Sigmoid colon (tissue), 7 donors: ENCODE measurements around the gene ELMOD3. TPM values are rescaled to one million over a fixed set of nuclear protein-coding genes. Genes with fewer than 3 reads are reported as not detected.

ENCODE experiments used
- DNase-seq: peaks from one replicate; pipeline ENCODE4 v3.0.0-alpha.2; 2019
- H3K27ac ChIP-seq, 4 donors: fragments of 200-600 bp; sonication (generic); one replicate each; pipeline ENCODE4 v1.5.1; 2016 to 2019; ENCODE audit warnings: mild to moderate bottlenecking in 1 of 4
- H3K27me3 ChIP-seq, 3 donors: fragments of 200-600 bp; sonication (generic); one replicate each; pipeline ENCODE4 v1.5.1; 2019; ENCODE audit warnings: mild to moderate bottlenecking in 1 of 3
- H3K36me3 ChIP-seq, 4 donors: fragments of 200-600 bp; sonication (generic); one replicate each; pipeline ENCODE4 v1.5.1; 2016 to 2019
- H3K4me1 ChIP-seq, 4 donors: fragments of 200-600 bp; sonication (generic); one replicate each; pipeline ENCODE4 v1.5.1; 2017 to 2019
- H3K4me3 ChIP-seq, 4 donors: fragments of 200-600 bp; sonication (generic); one replicate each; pipeline ENCODE4 v1.5.1; 2017 to 2019; ENCODE audit warnings: mild to moderate bottlenecking in 2 of 4, moderate library complexity in 1 of 4
- H3K9me3 ChIP-seq, 4 donors: fragments of 200-600 bp in 3 of 4; sonication (generic) in 3 of 4; one replicate each; pipeline versions ENCODE4 v1.5.1 to v1.6.1; 2013 to 2019
- CTCF ChIP-seq, 4 experiments: fragments of 450-650 bp in 3 of 4; fragments of 200-600 bp in 1 of 4; IDR thresholded peaks; one replicate each; pipeline ENCODE4 v1.5.1; 2016 to 2019; ENCODE audit warnings: antibody characterized with exemption in 4 of 4, mild to moderate bottlenecking in 3 of 4, moderate library complexity in 2 of 4
- EP300 ChIP-seq, 4 donors: sonication (generic); formaldehyde crosslinking; IDR thresholded peaks; one replicate each; pipeline ENCODE4 v1.6.1; 2017; ENCODE audit warnings: antibody characterized with exemption in 4 of 4
- POLR2A ChIP-seq, 2 donors: fragments of 450-650 bp; IDR thresholded peaks; one replicate each; pipeline ENCODE4 v1.6.1; 2016; ENCODE audit warnings: antibody characterized with exemption in 2 of 2, mild to moderate bottlenecking in 2 of 2, moderate library complexity in 2 of 2
- POLR2AphosphoS5 ChIP-seq, 4 donors: sonication (generic); formaldehyde crosslinking; IDR thresholded peaks; one replicate each; pipeline ENCODE4 v1.6.1; 2017; ENCODE audit warnings: antibody characterized with exemption in 4 of 4
- WGBS, 2 donors: extraction: QIAGEN DNeasy Blood & Tissue Kit; methylation state at CpG; one replicate each; pipeline ENCODE4 v1.1.7; 2013; 5-methylcytosine and 5-hydroxymethylcytosine counted together
- intact Hi-C: fragments of 100-400 bp; cut with DNase I; formaldehyde crosslinking; loops from one replicate; pipeline ENCODE4 v1.15.1; 2023
- polyA plus RNA-seq, 3 donors: library from polyadenylated mRNA; stranded (reverse); fragments of 200-250 nt; gene quantifications; one replicate each; pipeline ENCODE4 v1.2.3, GENCODE V29; 2013
- total RNA-seq, 4 donors: library from RNA; depleted of rRNA; stranded (reverse); fragments of >200 nt; gene quantifications; one replicate each; pipeline ENCODE4 v1.1.0, GENCODE V29; 2016
- donor health status: healthy with polysubstance abuse.
- donor health status: Bipolar disorder and iron deficiency.
- donor health status: healthy.

The ELMOD3 gene
- total and polyA plus RNA-seq, 7 donors = 11.6 to 26.3 (median 19.7) TPM

GRCh38 chr2:85425588-85425987, 71.0 kb downstream of the ELMOD3 start:
- Histone ChIP-seq H3K4me1 (peaks cover 0 to 10% (median 8%) of the 10 kb centered on the region in 4 donors), H3K36me3 (no peaks in the 10 kb centered on the region)
- WGBS, 2 donors = 94% methylated on average over 3 of the region's 3 CpGs

DNA sequence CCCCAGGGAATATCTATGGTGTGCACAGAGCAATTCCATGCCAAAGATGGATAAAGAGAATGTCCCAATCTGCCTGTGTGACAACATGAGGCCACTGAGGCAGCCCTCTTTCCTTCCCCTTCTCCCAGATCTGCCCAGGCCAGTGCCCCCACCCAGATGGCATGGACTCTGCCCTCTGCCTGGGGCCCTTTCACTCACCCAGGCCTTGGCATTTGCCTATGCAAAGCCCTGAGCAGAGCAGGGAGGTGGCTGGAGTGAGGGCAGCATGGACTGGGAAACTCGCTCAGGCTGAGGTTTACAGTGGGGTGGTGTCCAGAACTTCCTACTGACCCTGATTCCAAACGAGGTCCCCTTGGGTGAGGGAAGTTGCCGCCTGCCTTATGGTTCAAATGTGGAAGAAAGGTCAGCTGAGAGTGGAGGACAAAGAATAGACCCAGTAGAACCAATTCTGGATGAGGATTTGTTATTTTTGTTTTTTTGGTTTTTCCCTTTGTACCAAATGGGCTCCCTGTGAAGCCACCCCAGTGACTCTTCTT, 72.8 kb downstream of the ELMOD3 start:
- 28 to 63% methylated on average over 3 of the region's 3 CpGs for WGBS, 2 donors
- Histone ChIP-seq H3K27ac (no peak overlapping the region), H3K36me3 (no peaks in the 10 kb centered on the region), H3K4me1 (no peaks in the 10 kb centered on the region), H3K4me3 (no peak overlapping the region), H3K27me3 (no peaks in the 10 kb centered on the region), H3K9me3 (no peaks in the 10 kb centered on the region)
- DNase-seq = no peak
- intact Hi-C loops = no loop called here
- TF ChIP-seq POLR2AphosphoS5 (IDR thresholded peaks at IDR 0.05) (no peak), POLR2A (IDR thresholded peaks at IDR 0.05) (no peak), EP300 (IDR thresholded peaks at IDR 0.05) (no peak), CTCF (IDR thresholded peaks at IDR 0.05) (no peak)

More at GRCh38 chr2:85425588-85425987, 71.0 kb downstream of the ELMOD3 start:
- H3K9me3 ChIP-seq = no peaks in the 10 kb centered on the region
- H3K4me3 ChIP-seq = no peak overlapping the region
- no peaks in the 10 kb centered on the region for H3K27me3 ChIP-seq
- intact Hi-C loops = no loop called here
- no peak for DNase-seq
- no peak for TF ChIP-seq POLR2AphosphoS5 (IDR thresholded peaks at IDR 0.05)
- no peak for TF ChIP-seq CTCF (IDR thresholded peaks at IDR 0.05)
- TF ChIP-seq EP300 (IDR thresholded peaks at IDR 0.05) = no peak
- TF ChIP-seq POLR2A (IDR thresholded peaks at IDR 0.05) = no peak
- H3K27ac ChIP-seq = no peak overlapping the region

GRCh38 chr2:85428343-85428881, 73.8 kb downstream of the ELMOD3 start:
- TF ChIP-seq CTCF (IDR thresholded peaks at IDR 0.05) = no peak
- no peak for TF ChIP-seq EP300 (IDR thresholded peaks at IDR 0.05)
- no peak for TF ChIP-seq POLR2A (IDR thresholded peaks at IDR 0.05)
- no peak for TF ChIP-seq POLR2AphosphoS5 (IDR thresholded peaks at IDR 0.05)
- intact Hi-C loops = no loop called here
- Histone ChIP-seq H3K27me3 (no peaks in the 10 kb centered on the region), H3K4me3 (no peak overlapping the region), H3K4me1 (peaks cover 0 to 8% (median 6%) of the 10 kb centered on the region in 4 donors), H3K27ac (no peak overlapping the region), H3K9me3 (no peaks in the 10 kb centered on the region), H3K36me3 (no peaks in the 10 kb centered on the region)
- no peak for DNase-seq
- WGBS, 2 donors = 49 to 61% methylated on average over 7 of the region's 7 CpGs

GRCh38 chr2:85429213-85429923, 74.8 kb downstream of the ELMOD3 start:
- H3K27ac ChIP-seq = no peak overlapping the region
- no peaks in the 10 kb centered on the region for H3K9me3 ChIP-seq
- 80 to 89% methylated on average over 12 of the region's 12 CpGs for WGBS, 2 donors
- H3K4me3 ChIP-seq = no peak overlapping the region
- H3K27me3 ChIP-seq = no peaks in the 10 kb centered on the region
- DNase-seq = no peak
- no peaks in the 10 kb centered on the region for H3K36me3 ChIP-seq
- TF ChIP-seq EP300 (IDR thresholded peaks at IDR 0.05) (no peak), POLR2AphosphoS5 (IDR thresholded peaks at IDR 0.05) (no peak), CTCF (IDR thresholded peaks at IDR 0.05) (no peak), POLR2A (IDR thresholded peaks at IDR 0.05) (no peak)
- intact Hi-C loops = no loop called here
- H3K4me1 ChIP-seq = peaks cover 0 to 17% (median 15%) of the 10 kb centered on the region in 4 donors
